ENCODE data around the gene CCL1.

Gene CCL1

GRCh38 chr17:34363183-34363661, at the start of gene CCL1:
CCL1 (minus strand) TSS chr17:34363233; CDS start chr17:34363161, 72 bp downstream.
- no peak for DNase-seq

GRCh38 chr17:34412534-34412933, 49.5 kb upstream of the CCL1 start:
- no peak for DNase-seq

- DNase-seq, result no peak
Observed at GRCh38 chr17:34411646-34412421, 48.8 kb upstream of the CCL1 start.

- no peak for DNase-seq
Observed at GRCh38 chr17:34409352-34409751, 46.3 kb upstream of the CCL1 start.

GRCh38 chr17:34408439-34408838, 45.4 kb upstream of the CCL1 start:
- DNase-seq, result no peak

- no peak for DNase-seq
Observed at GRCh38 chr17:34406226-34406625, 43.2 kb upstream of the CCL1 start.

GRCh38 chr17:34403006-34403405, 40.0 kb upstream of the CCL1 start:
- no peak for DNase-seq

- peak; percentile 65 to 66 for DNase-seq
Observed at GRCh38 chr17:34401165-34401564, 38.1 kb upstream of the CCL1 start.

GRCh38 chr17:34400301-34400931, 37.4 kb upstream of the CCL1 start:
- no peak for DNase-seq

- no peak for DNase-seq
Observed at GRCh38 chr17:34399725-34400124, 36.7 kb upstream of the CCL1 start.

- DNase-seq, result no peak
Observed at GRCh38 chr17:34398990-34399389, 36.0 kb upstream of the CCL1 start.

- DNase-seq, result no peak
Observed at GRCh38 chr17:34397265-34397664, 34.2 kb upstream of the CCL1 start.

GRCh38 chr17:34393401-34393800, 30.4 kb upstream of the CCL1 start:
- DNase-seq, result no peak

- no peak for DNase-seq
Observed at GRCh38 chr17:34391241-34391640, 28.2 kb upstream of the CCL1 start.

- DNase-seq, result no peak
Observed at GRCh38 chr17:34390649-34391048, 27.6 kb upstream of the CCL1 start.

- no peak for DNase-seq
Observed at GRCh38 chr17:34389126-34389750, 26.2 kb upstream of the CCL1 start.

- no peak for DNase-seq
Observed at GRCh38 chr17:34387566-34387965, 24.5 kb upstream of the CCL1 start.

GRCh38 chr17:34386697-34387550, 23.9 kb upstream of the CCL1 start:
- no peak for DNase-seq

- no peak for DNase-seq
Observed at GRCh38 chr17:34386343-34386696, 23.3 kb upstream of the CCL1 start.

GRCh38 chr17:34384822-34385605, 22.0 kb upstream of the CCL1 start:
- no peak for DNase-seq

- DNase-seq, result no peak
Observed at GRCh38 chr17:34384271-34384670, 21.2 kb upstream of the CCL1 start.

- no peak for DNase-seq
Observed at GRCh38 chr17:34383216-34383615, 20.2 kb upstream of the CCL1 start.

Measured in NCI-H526 (cell line).